ENCODE measurements around the gene INTS14.

GRCh38 chr15:65638109-65638508, 27.2 kb upstream of the INTS14 start:
- no peak for TF ChIP-seq YY1 (IDR thresholded peaks at IDR 0.05; ENCODE audit: insufficient read depth, insufficient read length)
- no peak for TF ChIP-seq ZNF274 (IDR thresholded peaks at IDR 0.05; ENCODE audit: low read depth, low read length)
